ENCODE results near the gene TCF7L1.

DNA sequence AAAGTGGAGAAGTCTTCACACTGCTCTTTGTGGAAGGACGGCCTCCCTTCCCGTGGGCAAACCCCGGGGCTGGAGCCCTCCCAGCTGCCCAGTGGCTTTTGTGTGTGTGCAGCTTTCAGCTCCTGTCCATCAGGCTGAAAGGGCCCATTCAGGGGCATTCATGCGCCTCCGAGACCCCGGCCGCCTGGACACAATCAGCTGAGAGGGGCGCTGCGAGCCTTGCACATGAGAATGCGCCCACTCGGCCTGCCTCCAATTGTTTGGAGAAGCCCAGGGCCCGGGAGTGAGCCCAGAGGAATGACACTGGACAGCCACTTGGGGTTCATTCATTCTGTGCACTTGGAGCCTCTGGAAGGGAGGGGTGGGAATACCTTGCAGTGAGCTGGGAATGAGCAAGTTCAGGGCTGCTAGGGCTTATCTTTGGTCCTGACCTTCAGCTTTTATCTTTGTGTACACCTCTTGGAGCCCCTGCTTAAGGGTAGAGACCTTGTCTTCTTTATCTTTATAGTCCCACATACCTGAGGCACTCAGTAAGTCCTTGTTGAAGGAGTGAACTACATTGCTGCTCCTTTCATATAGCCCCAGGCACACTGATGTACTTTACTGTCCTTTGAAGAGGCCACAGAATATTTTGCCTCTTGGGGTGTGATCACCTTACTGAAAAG, 56.5 kb downstream of the TCF7L1 start:
- no peak for TF ChIP-seq POLR2A (IDR thresholded peaks at IDR 0.05)
- TF ChIP-seq, protein P1, sequence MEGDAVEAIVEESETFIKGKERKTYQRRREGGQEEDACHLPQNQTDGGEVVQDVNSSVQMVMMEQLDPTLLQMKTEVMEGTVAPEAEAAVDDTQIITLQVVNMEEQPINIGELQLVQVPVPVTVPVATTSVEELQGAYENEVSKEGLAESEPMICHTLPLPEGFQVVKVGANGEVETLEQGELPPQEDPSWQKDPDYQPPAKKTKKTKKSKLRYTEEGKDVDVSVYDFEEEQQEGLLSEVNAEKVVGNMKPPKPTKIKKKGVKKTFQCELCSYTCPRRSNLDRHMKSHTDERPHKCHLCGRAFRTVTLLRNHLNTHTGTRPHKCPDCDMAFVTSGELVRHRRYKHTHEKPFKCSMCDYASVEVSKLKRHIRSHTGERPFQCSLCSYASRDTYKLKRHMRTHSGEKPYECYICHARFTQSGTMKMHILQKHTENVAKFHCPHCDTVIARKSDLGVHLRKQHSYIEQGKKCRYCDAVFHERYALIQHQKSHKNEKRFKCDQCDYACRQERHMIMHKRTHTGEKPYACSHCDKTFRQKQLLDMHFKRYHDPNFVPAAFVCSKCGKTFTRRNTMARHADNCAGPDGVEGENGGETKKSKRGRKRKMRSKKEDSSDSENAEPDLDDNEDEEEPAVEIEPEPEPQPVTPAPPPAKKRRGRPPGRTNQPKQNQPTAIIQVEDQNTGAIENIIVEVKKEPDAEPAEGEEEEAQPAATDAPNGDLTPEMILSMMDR (IDR thresholded peaks at IDR 0.05) = no peak
